D341Med (cell line): ENCODE results near the gene DHX8.

Source experiments
- DNase-seq: peaks from one replicate; pipeline ENCODE4 v3.0.0; 2012; ENCODE audit warnings: low spot score

Gene DHX8

GRCh38 chr17:43524945-43525575 is 41.3 kb downstream of the DHX8 start:
- no peak for DNase-seq

DNA sequence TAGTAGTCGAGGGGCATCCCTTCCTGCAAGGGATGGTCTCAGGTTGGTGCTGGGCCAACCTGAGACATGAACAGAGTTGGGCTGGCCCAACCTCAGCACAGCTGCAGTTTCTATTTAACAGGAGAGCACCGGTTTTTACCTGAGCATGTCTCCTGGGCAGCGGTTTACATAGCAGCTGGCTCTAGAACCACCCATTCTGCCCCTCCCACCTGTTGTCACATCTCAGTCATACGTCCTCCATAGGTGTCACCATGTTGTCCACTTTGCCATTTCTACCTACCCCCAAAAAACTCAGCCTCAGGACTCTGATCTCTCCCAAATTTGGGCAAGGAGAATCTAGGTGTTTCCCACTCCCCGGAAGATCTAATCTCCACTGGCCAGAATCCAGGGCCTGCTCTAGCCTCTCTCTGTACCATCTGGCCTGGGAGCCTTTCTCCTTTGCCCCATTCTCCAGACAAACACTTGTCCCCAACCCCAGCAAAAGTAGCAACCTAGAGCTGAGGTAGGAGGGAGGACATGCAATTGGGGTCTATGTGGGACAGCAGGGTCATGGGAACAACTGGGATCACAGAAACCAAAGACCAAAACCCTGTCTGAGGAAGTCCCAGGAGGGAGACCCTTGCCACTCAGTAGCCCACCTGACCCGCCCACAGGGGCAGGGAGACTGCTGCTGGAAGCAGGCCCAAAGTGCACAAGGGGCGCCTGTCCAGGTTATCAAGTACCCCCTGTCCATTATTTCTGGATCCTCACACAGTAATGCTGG is 43.3 kb downstream of the DHX8 start:
- no peak for DNase-seq

GRCh38 chr17:43528319-43528987 is 44.7 kb downstream of the DHX8 start:
- DNase-seq: no peak

- DNase-seq: no peak
Measured at GRCh38 chr17:43528988-43529814, 45.4 kb downstream of the DHX8 start.

DNA sequence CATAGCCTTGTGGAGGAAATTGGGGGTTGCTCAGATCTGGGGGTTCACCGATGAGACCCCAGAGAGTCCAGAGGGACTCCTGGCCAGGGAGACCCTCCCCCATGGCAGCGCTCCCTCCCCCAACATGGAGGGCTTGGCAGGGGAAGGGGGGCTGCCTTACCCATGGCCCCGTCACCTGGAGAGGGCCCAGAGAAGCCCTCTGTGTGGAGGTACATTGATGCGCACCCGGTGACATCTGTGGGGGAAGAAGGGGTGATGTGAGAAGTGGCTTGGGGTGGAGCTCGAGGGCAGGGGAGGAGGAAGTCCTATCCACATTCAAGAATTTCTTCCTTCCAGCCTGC is 46.1 kb downstream of the DHX8 start:
- no peak for DNase-seq

DNA sequence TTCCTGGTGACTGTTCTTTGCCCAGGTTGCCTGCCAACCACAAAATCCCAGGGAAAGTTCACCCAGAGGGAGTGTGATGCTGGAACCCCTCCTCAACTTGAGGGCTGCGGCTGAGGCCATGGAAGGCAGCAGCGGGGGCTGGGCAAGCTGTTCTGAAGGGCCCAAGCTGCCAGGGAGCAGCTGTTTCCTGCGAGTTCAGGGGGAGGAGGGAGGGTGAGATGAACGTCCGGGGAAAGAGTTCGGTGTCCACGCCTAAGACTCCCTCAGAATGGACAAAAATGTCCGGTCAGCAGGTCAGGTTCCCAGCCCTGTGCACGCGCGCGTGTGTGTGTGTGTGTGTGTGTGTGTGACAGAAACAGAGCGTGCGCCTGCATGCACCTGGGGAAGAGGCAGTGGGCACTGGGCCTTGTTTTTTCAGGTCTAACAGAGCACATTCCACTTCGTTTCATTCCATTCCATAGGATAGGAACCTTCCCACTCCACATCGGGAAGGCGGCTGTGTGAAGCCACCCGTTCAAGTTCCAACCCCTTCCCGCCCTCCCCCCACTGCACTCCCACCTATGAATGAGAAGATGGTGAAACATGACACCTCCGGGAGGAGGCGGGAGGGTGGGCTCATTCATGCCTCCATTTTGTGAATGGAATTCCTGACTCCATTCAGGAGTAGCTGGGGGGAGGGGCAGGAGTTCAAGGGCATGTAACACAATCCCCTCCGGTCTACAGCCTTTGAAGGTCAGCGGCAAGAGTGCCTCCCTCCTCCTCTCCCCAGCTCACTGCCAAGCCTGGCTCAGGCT is 46.7 kb downstream of the DHX8 start:
- DNase-seq: peak; percentile 69

GRCh38 chr17:43531082-43531378 is 47.3 kb downstream of the DHX8 start:
- DNase-seq: no peak

GRCh38 chr17:43531955-43532354 is 48.2 kb downstream of the DHX8 start:
- no peak for DNase-seq

DNA sequence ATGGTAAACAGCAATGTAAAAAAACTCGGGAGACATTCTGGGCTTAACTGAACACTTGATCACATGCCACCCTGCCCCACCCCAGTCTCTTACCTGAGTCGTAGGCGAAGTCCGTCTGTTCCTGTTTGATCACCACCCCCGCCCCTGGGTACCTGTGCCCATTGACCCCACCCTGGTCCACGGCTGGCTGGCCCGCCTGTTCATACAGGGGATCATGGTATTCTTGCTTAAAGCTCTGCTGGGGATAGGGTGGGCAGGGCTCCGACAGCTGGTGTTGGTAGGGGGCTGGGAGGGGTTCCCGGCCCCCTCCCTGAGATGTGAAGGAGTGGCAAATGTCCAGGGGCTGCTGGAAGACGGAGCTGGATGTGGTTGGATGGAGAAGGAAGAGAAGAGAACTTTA is 48.8 kb downstream of the DHX8 start:
- no peak for DNase-seq

DNA sequence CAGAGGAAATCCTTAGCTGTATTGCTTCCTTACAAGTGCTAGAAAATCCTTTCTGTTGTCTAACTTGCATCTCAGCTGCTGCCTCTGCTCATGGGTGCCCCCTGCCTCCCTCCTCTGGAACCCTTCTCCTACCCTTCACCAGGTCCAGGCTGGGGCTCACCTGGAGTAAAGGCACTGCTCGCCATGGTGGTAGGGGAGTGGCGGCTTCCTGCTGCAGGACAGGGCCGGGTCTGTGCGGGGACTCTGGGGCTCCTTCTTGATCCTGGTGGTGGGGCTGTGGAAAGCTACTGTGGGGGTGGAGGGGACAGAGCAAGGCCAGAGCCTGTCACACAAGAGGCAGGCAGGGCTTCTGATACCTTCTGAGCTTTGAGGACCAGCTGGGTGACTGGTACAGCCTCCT is 49.9 kb downstream of the DHX8 start:
- DNase-seq: no peak

- DNase-seq: no peak
Measured at GRCh38 chr17:43534909-43535308, 51.1 kb downstream of the DHX8 start.

DNA sequence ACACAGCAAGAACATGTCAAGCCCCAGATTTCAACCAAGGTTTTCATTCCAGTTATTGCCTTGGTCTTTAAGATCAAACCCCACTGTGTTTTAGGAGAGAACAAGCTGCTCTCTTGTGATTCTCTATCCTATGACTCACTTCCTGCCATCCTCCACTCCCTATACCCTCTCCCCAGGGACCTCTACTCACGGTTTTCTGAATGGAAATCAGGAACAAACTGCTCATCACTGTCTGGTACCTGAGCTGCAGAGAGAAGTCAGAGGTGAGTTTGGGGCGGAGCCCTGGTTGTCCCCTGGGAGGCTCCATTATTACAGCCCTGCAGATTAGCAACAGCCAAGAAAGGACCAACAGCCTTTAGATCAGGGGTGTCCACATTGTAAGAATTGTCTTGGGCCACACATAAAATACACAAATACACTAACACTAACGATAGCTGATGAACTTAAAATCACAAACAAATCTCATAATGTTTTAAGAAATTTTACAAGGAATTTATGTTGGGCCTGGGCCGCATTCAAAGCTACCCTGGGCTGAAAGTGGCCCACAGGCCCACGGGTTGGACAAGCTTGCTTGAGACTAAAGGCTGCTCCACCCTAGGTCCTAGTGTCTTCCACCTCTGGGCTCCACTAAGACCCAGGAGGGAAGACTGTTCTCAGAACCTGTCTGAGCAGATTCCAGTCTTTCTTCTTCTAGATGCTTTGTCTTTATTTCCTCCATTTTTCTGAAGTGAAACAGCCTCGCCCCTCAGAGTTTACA is 52.6 kb downstream of the DHX8 start:
- DNase-seq: no peak

GRCh38 chr17:43540821-43541674 is 57.3 kb downstream of the DHX8 start:
- no peak for DNase-seq

- DNase-seq: no peak
Measured at GRCh38 chr17:43542859-43543258, 59.1 kb downstream of the DHX8 start.

DNA sequence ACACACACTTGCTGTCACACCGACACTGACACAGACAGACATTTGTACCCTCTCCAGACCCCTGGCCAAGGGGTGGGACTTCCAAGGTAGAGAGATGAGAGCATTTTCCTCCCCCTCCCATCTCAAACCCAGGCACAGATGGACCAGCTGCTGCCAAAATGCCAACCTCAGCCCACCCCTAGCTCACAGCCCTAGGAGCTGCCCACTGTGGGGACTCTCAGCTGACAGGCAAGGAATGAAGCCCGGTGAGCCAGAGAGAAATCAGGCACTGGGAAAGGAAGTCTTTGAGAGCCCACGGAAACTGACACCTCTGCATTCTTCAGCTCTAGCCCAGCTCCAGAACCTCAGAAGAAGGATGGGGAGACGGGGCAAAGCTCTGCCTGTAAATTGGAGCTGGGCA is 59.5 kb downstream of the DHX8 start:
- DNase-seq: no peak

GRCh38 chr17:43543771-43544575 is 60.2 kb downstream of the DHX8 start:
- no peak for DNase-seq

GRCh38 chr17:43545383-43545632 is 61.5 kb downstream of the DHX8 start:
- DNase-seq: peak; percentile 70

DNA sequence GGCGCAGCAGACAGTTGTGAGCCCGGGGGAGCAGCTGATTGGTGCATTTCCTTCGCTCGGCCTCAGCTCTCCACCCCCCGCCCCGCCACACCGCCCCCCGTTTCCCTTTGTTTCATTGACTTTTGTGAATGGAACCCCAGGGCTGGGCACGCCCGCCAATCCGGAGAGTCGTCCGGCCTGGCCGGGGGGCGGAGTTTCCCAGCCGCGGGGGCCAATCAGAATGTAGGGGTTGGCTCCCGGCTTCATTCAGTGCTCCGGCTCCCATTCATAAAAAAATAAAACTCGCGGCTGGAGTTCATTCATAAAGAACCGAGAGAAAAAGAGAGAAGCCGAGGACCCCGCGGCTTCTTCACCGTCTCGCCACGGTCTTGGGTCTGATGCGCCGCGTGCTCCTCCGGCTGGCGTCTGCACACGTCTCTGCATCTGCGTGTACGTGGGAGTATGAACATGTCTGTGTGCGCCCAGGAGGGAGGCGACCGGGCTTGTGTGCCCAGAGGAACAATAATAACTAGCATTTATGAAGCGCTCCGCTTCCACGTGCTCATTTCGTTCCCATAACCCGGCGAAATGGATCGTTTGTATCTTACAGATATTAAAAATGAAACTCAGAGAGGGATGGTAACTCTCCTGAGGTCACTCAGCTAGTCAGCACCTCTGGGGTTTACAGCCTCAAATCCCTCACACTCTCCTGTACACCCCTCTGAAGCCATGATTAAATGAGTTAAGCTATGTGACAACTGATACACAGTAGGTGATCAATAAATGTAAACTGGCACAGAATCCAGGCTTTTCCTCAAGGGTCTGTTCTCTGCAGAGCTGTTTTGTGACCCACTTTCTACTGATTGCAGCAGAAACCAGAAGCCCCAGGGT is 62.8 kb downstream of the DHX8 start, which contains the start of gene ETV4:
Gene ETV4 (minus strand): TSS at position 22 of the 870 bp plus-strand sequence. CDS start 723 bp downstream, outside the sequence.
- DNase-seq: peak; percentile 99

GRCh38 chr17:43547189-43547550 is 63.4 kb downstream of the DHX8 start:
- DNase-seq: no peak
